GM19328 (cell line): ENCODE measurements around the gene KRT86.
"Not testable (repeated sequence)": the region's sequence is repeated elsewhere in the genome, so short reads cannot be mapped to it uniquely, and the experiment has no call there.

ENCODE experiments used
- ATAC-seq: cut with Tn5 transposase; IDR thresholded peaks from one replicate; pipeline ENCODE4 v1.9.1; 2021; ENCODE audit warnings: mild to moderate bottlenecking, moderate library complexity; ENCODE audit not compliant: unreplicated experiment

Gene KRT86

DNA sequence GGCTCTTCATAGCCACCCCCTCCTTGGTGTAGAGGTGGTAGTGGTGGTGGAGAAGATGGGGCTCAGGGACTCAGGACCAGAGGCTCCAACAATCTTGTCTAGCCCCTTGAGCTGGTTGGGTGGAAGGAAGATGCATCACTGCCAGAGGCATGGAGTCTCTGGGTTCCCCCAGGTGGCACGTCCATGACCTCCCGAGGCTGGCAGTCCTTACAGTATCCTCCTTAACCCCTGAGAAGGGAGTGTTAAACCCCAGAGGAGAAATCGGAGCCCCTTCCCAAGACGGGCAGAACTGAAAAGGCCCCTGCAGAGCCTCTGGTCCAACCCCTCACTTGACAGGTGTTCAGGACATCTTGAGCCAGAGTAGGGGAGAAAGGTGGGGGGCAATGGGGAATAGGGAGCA, 37.6 kb downstream of the KRT86 start:
- ATAC-seq = no peak

DNA sequence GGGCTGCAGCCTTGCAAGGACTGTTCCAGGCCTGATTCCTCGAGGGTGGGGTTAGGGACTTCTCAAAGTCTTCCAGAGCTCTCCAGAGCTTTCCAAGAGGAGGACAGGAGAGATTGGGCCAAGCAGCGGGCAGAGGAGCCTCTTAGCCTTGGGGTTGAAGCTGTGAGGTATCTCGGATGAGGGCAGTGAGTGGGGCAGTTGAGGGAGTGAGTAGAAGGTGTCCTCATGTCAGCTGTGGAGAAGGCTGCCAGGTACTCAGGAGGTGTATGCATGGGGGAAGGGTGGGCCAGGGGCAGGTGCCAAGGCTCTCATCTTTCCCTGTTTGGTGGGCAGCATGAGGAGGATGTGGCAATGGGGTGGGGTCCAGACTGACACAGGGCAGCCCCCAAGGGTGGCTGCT, 39.0 kb downstream of the KRT86 start:
- no peak for ATAC-seq

- ATAC-seq = no peak
Measured at GRCh38 chr12:52313926-52314325, 39.5 kb downstream of the KRT86 start.

GRCh38 chr12:52314511-52314910, 40.1 kb downstream of the KRT86 start:
- no peak for ATAC-seq

DNA sequence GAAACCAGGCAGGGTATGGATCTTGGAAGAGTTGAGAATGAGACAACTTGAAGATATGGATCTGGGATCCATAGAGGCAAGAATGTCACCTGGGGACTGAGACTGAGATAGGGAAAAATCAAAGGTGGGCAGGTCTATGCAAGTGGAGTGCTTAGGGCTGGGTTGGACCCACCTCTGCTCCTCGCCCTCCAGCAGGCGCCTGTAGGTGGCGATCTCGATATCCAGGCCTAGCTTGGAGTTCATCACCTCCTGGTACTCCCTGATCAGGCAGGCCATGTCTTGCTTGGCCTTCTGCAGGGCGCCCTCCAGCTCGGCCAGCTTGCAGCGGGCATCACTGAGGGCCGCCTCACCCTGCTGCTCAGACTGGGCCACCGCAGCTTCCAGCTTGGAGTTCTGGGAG, 41.3 kb downstream of the KRT86 start:
- ATAC-seq = not testable (repeated sequence)

DNA sequence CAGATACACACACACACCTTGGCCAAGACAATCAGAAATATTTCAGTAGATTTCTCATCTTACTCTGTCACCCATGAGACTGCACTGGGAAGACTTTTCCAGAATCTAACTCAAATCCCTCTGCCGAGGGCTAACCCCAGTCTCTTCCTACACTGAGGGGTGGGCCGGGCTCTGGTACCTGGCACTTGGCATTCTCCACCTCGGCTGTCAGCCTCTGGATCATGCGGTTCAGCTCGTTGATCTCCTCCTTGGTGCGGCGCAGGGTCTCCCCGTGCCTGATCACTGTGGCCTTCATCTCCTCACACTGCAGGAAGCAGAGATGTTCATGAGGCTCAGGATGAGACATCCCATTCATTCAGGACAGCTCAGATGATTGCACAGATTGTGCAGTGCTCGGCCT, 41.8 kb downstream of the KRT86 start:
- no peak for ATAC-seq

DNA sequence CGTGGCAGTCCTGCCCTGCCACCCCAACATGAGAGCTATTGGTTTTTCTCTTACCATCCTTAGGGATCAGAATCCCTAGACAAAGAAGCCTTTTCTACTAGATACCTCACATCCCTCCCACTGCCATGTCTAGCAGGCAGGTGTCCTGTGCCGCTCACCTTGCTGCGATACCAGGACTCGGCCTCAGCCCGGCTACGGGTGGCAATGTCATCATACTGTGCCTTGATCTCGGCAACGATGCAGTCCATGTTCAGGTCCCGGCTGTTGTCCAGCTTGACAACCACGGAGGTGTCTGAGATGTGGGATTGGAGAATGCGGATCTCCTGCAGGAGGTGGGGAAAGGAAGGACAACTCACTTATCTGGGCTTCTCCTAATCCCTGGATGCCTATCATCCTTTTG, 42.3 kb downstream of the KRT86 start:
- ATAC-seq = no peak

GRCh38 chr12:52317468-52318052, 43.1 kb downstream of the KRT86 start:
- no peak for ATAC-seq

- no peak for ATAC-seq
Measured at GRCh38 chr12:52318241-52318990, 44.0 kb downstream of the KRT86 start.

DNA sequence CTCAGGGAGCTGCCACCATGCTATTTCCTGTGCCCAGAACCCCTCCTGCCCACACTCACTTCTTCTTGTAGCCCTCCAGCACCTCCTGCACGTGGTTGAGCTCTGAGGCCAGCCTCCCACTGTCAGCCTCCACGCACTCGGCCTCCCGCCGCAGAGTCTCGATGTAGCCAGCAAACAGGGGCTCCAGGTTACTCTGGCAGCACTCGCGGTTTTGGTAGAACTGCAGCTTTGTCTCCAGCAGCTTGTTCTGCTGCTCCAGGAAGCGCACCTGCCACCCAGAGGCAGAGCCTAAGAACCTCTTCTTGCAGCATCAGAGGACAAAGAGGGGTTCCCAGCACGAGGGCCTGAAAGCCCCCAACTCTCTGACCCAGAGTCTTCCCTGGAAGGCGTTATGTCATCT, 44.7 kb downstream of the KRT86 start:
- ATAC-seq = no peak

- ATAC-seq = no peak
Measured at GRCh38 chr12:52320784-52321400, 46.4 kb downstream of the KRT86 start, which contains the start of gene KRT83. Gene KRT83, minus strand, starts transcription at chr12:52321398. Its CDS starts 63 bp downstream, at chr12:52321335.

- ATAC-seq = no peak
Measured at GRCh38 chr12:52321418-52321817, 47.0 kb downstream of the KRT86 start.

GRCh38 chr12:52322069-52322468, 47.6 kb downstream of the KRT86 start:
- no peak for ATAC-seq

DNA sequence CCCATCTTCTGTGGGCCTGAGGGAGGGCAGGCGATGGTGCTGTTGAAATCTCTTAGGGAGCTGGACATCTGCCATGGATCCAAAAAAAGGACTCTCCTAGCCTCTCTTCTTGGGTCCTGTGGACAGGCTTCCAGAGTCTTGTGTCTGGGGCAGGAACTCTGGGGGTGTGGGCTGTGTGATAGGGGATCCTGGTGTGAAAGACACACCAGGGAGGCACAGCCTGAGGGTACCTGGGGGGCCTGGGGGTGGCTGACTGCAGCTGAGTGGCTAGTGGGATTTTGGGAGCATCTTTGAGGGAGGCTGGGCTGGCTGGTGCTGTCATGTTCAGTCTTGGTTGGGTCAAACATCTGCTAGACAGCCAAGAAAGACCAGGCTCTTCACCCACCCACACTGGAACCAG, 48.6 kb downstream of the KRT86 start:
- ATAC-seq = no peak

DNA sequence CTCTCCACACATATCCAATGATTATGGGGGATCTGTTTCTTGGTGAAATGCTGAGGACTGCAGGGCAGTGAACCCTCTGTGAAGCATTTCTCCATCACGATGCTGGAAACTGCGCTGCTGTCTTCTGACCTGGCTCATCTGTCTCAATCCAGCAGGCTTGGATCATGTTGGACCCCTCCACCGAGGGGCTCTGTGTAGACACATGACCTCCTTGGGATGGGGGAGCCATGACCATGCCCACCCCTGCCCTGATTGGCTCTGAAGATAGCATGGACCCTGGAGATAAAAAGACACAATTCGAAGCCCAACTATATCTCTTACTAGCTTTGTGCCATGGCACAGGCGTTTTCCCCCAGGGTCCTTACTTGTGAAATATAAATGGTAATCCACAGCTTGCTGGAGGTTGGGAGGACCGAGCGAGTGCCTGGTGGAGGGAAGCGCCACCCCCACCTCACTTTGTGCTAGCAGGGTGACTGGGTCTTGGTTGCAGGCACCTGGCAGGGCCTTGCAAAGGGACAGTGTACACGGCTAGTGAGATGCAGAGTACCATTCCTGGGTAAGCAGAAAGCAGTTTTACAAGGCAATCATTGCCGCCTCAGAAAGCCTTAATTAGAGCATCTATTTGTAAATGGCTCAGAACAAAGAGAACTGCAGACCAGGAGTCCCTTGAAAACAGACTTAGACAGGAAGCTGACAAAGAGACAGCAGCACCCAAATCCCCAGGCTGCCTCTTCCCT, 49.1 kb downstream of the KRT86 start:
- ATAC-seq = no peak

DNA sequence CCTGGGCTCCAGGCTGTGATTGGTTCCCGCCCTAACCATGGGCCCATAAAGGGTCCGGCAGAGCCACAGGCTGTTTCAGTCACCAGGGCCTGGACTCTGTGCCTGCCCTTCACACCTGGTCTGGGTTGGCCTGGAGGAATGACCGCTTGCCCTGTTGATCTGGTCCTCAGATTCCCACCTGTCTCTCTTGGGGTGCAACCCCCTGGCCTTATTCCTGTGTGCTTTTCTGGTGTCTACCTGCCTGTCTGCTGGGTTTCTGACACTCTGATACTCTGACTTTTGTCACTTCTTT, 49.7 kb downstream of the KRT86 start:
- no peak for ATAC-seq

- ATAC-seq = no peak
Measured at GRCh38 chr12:52327052-52327829, 52.8 kb downstream of the KRT86 start.

DNA sequence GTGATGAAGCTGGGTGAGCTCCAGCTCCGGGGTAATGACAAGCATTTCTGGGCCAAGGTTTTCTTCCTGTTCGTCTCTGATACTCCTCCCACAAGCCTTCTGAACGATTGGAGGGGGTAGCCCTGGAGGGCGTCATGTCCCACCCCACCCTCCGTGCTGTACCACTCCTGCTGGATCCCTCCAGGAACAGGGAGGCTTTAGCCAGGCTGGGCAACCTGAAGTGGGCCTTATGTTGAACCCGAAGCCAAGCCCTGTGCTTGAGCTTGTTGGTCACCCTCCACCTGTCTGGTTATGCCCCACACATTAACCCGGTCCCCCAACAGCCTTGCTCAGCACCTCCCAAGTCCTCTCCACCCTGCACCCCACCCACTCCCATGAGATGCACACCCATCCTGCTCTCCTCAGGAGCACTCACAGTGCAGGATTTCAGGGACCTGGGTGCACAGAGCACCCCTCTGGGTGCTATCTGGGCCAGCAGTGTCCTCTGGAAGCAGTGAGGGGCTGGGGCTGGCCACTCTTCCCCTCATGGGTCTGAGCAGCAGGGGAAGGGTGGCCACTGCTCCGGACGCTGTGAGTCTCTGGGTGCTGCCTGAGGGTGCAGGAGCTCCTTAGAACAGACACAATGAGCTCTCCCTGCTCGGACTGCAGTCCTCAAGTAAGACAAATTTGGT, 53.5 kb downstream of the KRT86 start:
- ATAC-seq = no peak

GRCh38 chr12:52331039-52331438, 56.6 kb downstream of the KRT86 start:
- no peak for ATAC-seq

DNA sequence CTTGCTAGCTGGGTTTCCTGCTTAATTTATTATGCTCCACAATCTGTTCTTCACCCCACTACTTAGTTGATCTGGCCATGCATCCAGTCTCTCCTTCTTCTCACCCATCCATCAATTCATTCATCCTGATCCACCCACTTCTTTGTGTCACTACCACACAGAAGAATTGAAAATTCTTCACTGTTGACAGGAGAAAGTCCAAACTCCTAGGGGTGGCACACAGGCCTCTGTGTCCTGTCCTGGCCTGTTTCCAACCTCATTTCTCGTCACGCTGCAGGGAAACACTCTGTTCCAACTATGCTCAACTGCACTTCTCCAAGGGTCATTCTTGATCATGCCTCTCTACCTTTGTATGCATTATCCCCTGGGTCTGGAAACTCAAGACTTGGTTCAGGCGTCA, 57.4 kb downstream of the KRT86 start:
- ATAC-seq = no peak

DNA sequence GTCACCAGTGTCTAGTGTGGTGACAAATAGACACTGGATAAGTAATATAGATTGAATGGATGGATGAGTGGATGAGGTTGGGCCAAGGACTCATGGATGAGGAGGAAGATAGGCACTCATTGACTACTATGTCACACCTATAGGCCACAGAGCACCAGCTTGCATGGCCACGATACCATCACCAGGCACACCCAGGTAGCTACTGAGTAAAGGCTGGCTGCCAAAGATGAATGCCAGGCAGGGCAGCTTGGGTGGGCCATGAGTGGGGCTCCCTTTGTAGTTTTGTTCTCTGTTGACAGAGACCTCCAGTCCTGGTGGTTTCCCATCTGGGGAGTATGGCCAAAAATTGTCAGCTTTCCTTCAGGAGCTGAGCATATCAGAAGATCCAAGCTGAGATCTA, 57.9 kb downstream of the KRT86 start:
- ATAC-seq = no peak
